Heart left ventricle (tissue), 16 donors: ENCODE results near the gene THBD. TPM values are rescaled to one million over a fixed set of nuclear protein-coding genes. Genes with fewer than 3 reads are reported as not detected.

Experiments used
- ATAC-seq, 4 donors: fragments of 200-7000 bp; cut with Tn5 transposase; one replicate each; pipeline ENCODE4 v1.9.1; 2020 to 2022; ENCODE audit warnings: moderate library complexity in 4 of 4, mild to moderate bottlenecking in 3 of 4, moderate number of reproducible peaks in 1 of 4
- DNase-seq, 5 donors: peaks; one replicate each; pipeline ENCODE4 v3.0.0-alpha.2; 2020
- H3K27ac ChIP-seq, 12 donors: fragments of 200-600 bp; sonication (generic) in 4 of 12; one replicate each; pipeline versions ENCODE4 v1.5.0 to v1.8.0; 2016 to 2022; ENCODE audit warnings: mild to moderate bottlenecking in 2 of 12
- H3K27me3 ChIP-seq, 9 donors: fragments of 200-600 bp; sonication (generic) in 2 of 9; one replicate each; pipeline versions ENCODE4 v1.5.1 to v1.8.0; 2016 to 2022; ENCODE audit warnings: mild to moderate bottlenecking in 3 of 9
- H3K36me3 ChIP-seq, 9 donors: fragments of 200-600 bp; sonication (generic) in 2 of 9; one replicate each; pipeline versions ENCODE4 v1.5.0 to v1.8.0; 2018 to 2022; ENCODE audit warnings: mild to moderate bottlenecking in 2 of 9
- H3K4me1 ChIP-seq, 12 donors: fragments of 200-600 bp; sonication (generic) in 4 of 12; one replicate each; pipeline versions ENCODE4 v1.5.0 to v1.8.0; 2016 to 2022; ENCODE audit warnings: mild to moderate bottlenecking in 3 of 12
- H3K4me3 ChIP-seq, 12 donors: fragments of 200-600 bp; sonication (generic) in 4 of 12; one replicate each; pipeline versions ENCODE4 v1.5.0 to v1.8.0; 2017 to 2022; ENCODE audit warnings: mild to moderate bottlenecking in 9 of 12, moderate library complexity in 4 of 12
- H3K9me3 ChIP-seq, 12 donors: fragments of 200-600 bp; sonication (generic) in 4 of 12; one replicate each; pipeline versions ENCODE4 v1.5.0 to v1.8.0; 2016 to 2022; ENCODE audit warnings: mild to moderate bottlenecking in 1 of 12
- POLR2A ChIP-seq, 2 donors: fragments of 450-650 bp; IDR thresholded peaks; one replicate each; pipeline ENCODE4 v1.6.1; 2017; ENCODE audit warnings: antibody characterized with exemption in 2 of 2, mild to moderate bottlenecking in 2 of 2, moderate library complexity in 2 of 2
- WGBS, 4 donors: extraction: QIAGEN DNeasy Blood & Tissue Kit in 2 of 4; methylation state at CpG; one replicate each; pipeline versions ENCODE4 v1.1.5 to v1.1.7; 2013 to 2018; 5-methylcytosine and 5-hydroxymethylcytosine counted together
- intact Hi-C, 10 donors: fragments of 100-400 bp; cut with DNase I; formaldehyde crosslinking; loops; one replicate each; pipeline versions ENCODE4 v1.11.1 to v1.14.2; 2022
- polyA plus RNA-seq, 2 donors: library from polyadenylated mRNA; stranded (reverse); fragments of 200-250 nt; gene quantifications; one replicate each; pipeline ENCODE4 v1.2.3, GENCODE V29; 2013
- total RNA-seq, 9 donors: library from RNA; depleted of rRNA in 2 of 9; stranded (reverse); fragments of >200 nt in 2 of 9; fragmentation: NEBNext Ultra II Directional in 3 of 9; extraction: Animal tissue kit (Norgen Biotek cat#: 25700) in 3 of 9; gene quantifications; one replicate each; pipeline versions ENCODE4 v1.1.0 to v1.2.4, GENCODE V29; 2016 to 2023
- TF ChIP-seq, protein P1 (sequence below), 12 donors: fragments of 200-600 bp; sonication (generic) in 4 of 12; IDR thresholded peaks; one replicate each; pipeline versions ENCODE4 v1.5.0 to v1.8.0; 2018 to 2022; ENCODE audit warnings: antibody characterized with exemption in 12 of 12, mild to moderate bottlenecking in 5 of 12
- donor health status: ischemic (EF 13 %, LVEDD 7.1; RV severe dilation, severe dysfunction).
- donor health status: healthy with polysubstance abuse.
- donor health status: DM: no; HTN: yes; CAD: no.
- donor health status: DM: no; HTN: no; CAD: no.
- donor health status: ischemic (EF 25% LVEDD 6.9; RV normal size, moderate dysfunction).
- donor health status: ischemic (EF 25% LVEDD 5.7; RV mildly dilated, moderate dysfunction).
- donor health status: healthy.
- donor health status: DM: yes; HTN: yes; CAD: no.
- donor health status: ischemic (EF 35%, LVEDD 5.7; RV mildly dilated, moderate dysfunction).
- donor health status: nonischemic (EF 11% LVEDD 7.7; RV severe dilation, severe dysfunction).
- donor health status: DM: yes; HTN: yes; CAD: no.
- donor health status: PGD.
- donor health status: ischemic (EF 29% LVEDD 5.4; RV normal size, mild dysfunction).
- donor health status: nonischemic (EF 23%, LVEDD 6.1; RV moderate dilation, normal function).

The THBD gene
- total and polyA plus RNA-seq, 11 donors, result 8.2 to 70.9 (median 19.9) TPM

DNA sequence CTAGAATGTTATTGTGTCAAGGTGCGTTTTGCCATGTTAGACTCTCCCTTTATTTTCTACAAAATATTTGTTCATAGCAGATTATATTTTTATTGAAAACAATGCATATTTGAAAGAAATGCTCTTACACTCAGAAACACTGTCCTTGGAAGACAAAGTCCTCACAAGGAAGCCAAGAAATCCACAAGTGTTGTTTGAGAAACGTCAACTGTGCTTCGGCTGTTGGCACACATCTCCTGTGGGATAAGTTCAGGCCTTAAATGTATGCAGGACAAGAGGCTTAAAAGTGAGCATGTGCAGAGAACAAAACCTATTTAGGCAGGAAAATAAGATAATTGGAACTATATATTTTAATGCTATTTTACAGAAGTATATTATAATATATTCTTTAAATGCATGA lies 9.5 kb upstream of the THBD start:
- no peak for DNase-seq
- Histone ChIP-seq H3K4me3 (no peak overlapping the region), H3K36me3 (no peaks in the 10 kb centered on the region), H3K4me1 (peaks cover 10 to 47% (median 36%) of the 10 kb centered on the region in 12 donors), H3K27me3 (no peaks in the 10 kb centered on the region), H3K9me3 (peaks cover 0 to 11% (median 0%) of the 10 kb centered on the region in 12 donors), H3K27ac (no peak overlapping the region)
- intact Hi-C loops, result loop anchor here in 7 of 10 donors (10.0 kb wide), 3 partner anchors 146 to 286 kb away; no protein-coding TSS in a partner anchor
- WGBS, 4 donors, result 87 to 91% (median 90%) methylated on average over 3 of the region's 3 CpGs
- ATAC-seq, result no peak
- TF ChIP-seq, protein P1, sequence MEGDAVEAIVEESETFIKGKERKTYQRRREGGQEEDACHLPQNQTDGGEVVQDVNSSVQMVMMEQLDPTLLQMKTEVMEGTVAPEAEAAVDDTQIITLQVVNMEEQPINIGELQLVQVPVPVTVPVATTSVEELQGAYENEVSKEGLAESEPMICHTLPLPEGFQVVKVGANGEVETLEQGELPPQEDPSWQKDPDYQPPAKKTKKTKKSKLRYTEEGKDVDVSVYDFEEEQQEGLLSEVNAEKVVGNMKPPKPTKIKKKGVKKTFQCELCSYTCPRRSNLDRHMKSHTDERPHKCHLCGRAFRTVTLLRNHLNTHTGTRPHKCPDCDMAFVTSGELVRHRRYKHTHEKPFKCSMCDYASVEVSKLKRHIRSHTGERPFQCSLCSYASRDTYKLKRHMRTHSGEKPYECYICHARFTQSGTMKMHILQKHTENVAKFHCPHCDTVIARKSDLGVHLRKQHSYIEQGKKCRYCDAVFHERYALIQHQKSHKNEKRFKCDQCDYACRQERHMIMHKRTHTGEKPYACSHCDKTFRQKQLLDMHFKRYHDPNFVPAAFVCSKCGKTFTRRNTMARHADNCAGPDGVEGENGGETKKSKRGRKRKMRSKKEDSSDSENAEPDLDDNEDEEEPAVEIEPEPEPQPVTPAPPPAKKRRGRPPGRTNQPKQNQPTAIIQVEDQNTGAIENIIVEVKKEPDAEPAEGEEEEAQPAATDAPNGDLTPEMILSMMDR (IDR thresholded peaks at IDR 0.05), result no peak
- no peak for TF ChIP-seq POLR2A (IDR thresholded peaks at IDR 0.05)

DNA sequence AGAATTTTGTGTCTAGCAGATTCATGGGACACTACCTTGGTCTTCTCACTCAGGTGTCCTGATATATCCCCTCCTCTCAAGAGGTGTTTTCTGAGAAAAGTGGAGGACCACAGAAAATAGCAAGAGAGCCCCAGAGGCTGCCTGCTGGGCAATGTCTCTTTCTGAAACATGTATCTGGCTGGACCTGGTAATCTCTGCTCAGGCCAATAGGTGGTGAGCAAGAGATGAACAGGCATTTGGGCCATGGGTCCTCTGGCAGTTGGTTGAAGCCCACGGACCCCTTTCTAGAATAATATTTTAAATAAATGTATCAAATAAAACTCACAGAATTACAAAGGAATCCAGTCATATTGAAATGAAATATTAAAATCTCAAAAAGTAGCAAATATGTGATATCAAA lies 8.8 kb upstream of the THBD start:
- no peaks in the 10 kb centered on the region for H3K27me3 ChIP-seq
- WGBS, 4 donors, result 73 to 75% (median 74%) methylated on average over 1 of the region's 1 CpG
- DNase-seq (no peak), ATAC-seq (no peak)
- no peak overlapping the region for H3K27ac ChIP-seq
- peaks cover 0 to 11% (median 0%) of the 10 kb centered on the region in 12 donors for H3K9me3 ChIP-seq
- intact Hi-C loops, result loop anchor here in 7 of 10 donors (10.0 kb wide), 3 partner anchors 147 to 287 kb away; no protein-coding TSS in a partner anchor
- TF ChIP-seq, protein P1 (IDR thresholded peaks at IDR 0.05), result peak in 1 of 12 donors; percentile 7
- no peak for TF ChIP-seq POLR2A (IDR thresholded peaks at IDR 0.05)
- H3K36me3 ChIP-seq, result no peaks in the 10 kb centered on the region
- peaks cover 10 to 40% (median 30%) of the 10 kb centered on the region in 12 donors for H3K4me1 ChIP-seq
- no peak overlapping the region for H3K4me3 ChIP-seq

DNA sequence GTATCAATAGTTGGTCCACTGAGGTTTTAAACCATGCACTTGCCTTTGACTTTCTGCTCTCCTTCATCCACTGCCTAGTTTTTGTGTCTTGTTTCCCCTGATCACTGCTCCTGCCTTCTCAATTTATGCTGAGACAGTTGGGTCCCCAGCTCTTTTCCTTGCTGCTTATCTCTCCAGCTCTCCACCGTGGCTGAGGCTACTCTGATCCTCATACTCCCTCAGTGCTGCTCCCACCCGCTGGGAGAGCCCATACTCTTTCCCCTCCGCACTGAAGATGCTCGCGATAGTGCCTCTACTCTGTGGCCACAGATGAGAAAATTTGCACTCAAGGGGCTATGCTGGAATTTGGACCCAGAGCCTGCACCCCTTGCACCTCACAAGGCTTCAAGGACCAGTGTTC lies 3.4 kb upstream of the THBD start:
- DNase-seq, result no peak
- no peaks in the 10 kb centered on the region for H3K36me3 ChIP-seq
- no peak overlapping the region for H3K4me3 ChIP-seq
- TF ChIP-seq POLR2A (IDR thresholded peaks at IDR 0.05), result no peak
- TF ChIP-seq, protein P1 (IDR thresholded peaks at IDR 0.05), result no peak
- no peak overlapping the region for H3K27ac ChIP-seq
- H3K9me3 ChIP-seq, result peaks cover 0 to 11% (median 0%) of the 10 kb centered on the region in 12 donors
- WGBS, 4 donors, result 86 to 90% (median 87%) methylated on average over 5 of the region's 5 CpGs
- intact Hi-C loops, result loop anchor here in 9 of 10 donors (5.0 to 10.0 kb wide), 9 partner anchors 79 to 361 kb away; no protein-coding TSS in a partner anchor
- peaks cover 0 to 37% (median 4%) of the 10 kb centered on the region in 9 donors for H3K27me3 ChIP-seq
- H3K4me1 ChIP-seq, result peaks cover 0 to 37% (median 16%) of the 10 kb centered on the region in 12 donors
- ATAC-seq, result no peak

DNA sequence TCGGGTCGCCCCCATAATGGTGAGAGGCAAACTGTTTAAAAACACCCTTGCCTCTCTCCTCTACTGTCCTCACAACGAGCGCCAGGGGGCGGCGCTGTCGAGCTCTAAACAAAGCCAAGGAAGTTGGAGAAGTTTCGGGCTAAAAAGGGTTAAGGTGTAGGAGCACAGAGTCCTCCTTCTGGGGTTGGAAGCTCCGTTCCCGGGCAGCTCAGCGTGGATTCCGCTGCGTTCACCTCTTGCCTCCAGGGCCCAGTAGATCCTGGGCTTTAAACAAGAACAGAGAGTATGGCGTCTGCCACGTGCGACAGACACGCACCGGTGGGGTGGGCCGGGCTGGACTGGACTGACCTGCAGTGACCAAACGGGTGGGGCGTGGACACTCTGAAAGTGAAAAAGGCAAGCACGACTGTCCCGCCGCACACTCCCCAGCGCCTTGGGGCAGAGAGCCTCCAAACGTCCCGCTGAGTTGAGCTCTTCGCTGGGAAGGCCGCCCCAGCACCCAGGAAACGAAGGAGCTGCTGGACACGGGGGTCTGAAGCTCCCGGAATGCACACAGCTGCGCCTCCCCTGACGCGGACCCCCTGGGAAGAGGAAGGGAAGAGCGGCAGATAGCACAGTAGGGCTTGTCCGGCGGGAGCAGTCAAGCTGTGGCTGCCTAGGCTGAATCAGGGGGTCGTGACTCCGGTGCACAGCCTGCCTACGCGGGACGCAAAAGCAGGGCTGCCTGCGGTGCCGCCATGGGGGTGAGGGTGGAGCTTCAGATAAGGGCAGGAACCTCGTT lies 1.6 kb upstream of the THBD start:
- H3K27me3 ChIP-seq, result peaks cover 0 to 48% (median 12%) of the 10 kb centered on the region in 9 donors
- peak overlapping the region; percentile 50 to 88 (median 69) for H3K4me3 ChIP-seq
- peak overlapping the region; percentile 74 to 97 (median 90) for H3K27ac ChIP-seq
- WGBS, 4 donors, result 7 to 16% (median 10%) methylated on average over 21 to 46 of the region's 46 CpGs
- H3K9me3 ChIP-seq, result peaks cover 0 to under 1% (median 0%) of the 10 kb centered on the region in 12 donors
- TF ChIP-seq, protein P1 (IDR thresholded peaks at IDR 0.05), result peak; percentile 60 to 86 (median 76)
- no peak for TF ChIP-seq POLR2A (IDR thresholded peaks at IDR 0.05)
- no peaks in the 10 kb centered on the region for H3K36me3 ChIP-seq
- peaks cover 0 to 55% (median 27%) of the 10 kb centered on the region in 12 donors for H3K4me1 ChIP-seq
- intact Hi-C loops, result loop anchor here (2.0 to 10.0 kb wide), 13 partner anchors 32 to 359 kb away; no protein-coding TSS in a partner anchor
- DNase-seq (peak; percentile 79 to 91 (median 88)), ATAC-seq (peak; percentile 52 to 74 (median 61))
